Left ventricle myocardium inferior (tissue), 1 donor: ENCODE measurements around the gene F2RL3. TPM values are rescaled to one million over a fixed set of nuclear protein-coding genes. Genes with fewer than 3 reads are reported as not detected.

ENCODE experiments used
- DNase-seq: peaks from one replicate; pipeline ENCODE4 v3.0.0-alpha.2; 2020
- H3K27ac ChIP-seq: fragments of 200-600 bp; replicated peaks from 2 replicates; pipeline ENCODE4 v1.8.0; 2021
- H3K27me3 ChIP-seq: fragments of 200-600 bp; 2 replicates; pipeline ENCODE4 v1.8.0; 2021; ENCODE audit warnings: low read depth
- H3K36me3 ChIP-seq: fragments of 200-600 bp; 2 replicates; pipeline ENCODE4 v1.8.0; 2021
- H3K4me1 ChIP-seq: fragments of 200-600 bp; 2 replicates; pipeline ENCODE4 v1.8.0; 2021
- H3K4me3 ChIP-seq: fragments of 200-600 bp; 2 replicates; pipeline ENCODE4 v1.8.0; 2021; ENCODE audit warnings: mild to moderate bottlenecking, moderate library complexity
- H3K9me3 ChIP-seq: fragments of 200-600 bp; replicated peaks from 2 replicates; pipeline ENCODE4 v1.8.0; 2021
- CTCF ChIP-seq: fragments of 200-600 bp; IDR thresholded peaks from 2 replicates; pipeline ENCODE4 v1.8.0; 2021; ENCODE audit warnings: antibody characterized with exemption, mild to moderate bottlenecking, borderline replicate concordance
- intact Hi-C: fragments of 100-400 bp; cut with micrococcal nuclease; formaldehyde crosslinking; loops from one replicate; pipeline ENCODE4 v1.11.0; 2022
- total RNA-seq: library from RNA; stranded (reverse); fragmentation: NEBNext Ultra II Directional; extraction: Animal tissue kit (Norgen Biotek cat#: 25700); gene quantifications from one replicate; pipeline ENCODE4 v1.2.1, GENCODE V29; 2021
- donor health status: DM: no; HTN: yes; CAD: no; lungs with severe emphysema.

The F2RL3 gene
- total RNA-seq, 1 donor from 2014 or later: 1.1 TPM

DNA sequence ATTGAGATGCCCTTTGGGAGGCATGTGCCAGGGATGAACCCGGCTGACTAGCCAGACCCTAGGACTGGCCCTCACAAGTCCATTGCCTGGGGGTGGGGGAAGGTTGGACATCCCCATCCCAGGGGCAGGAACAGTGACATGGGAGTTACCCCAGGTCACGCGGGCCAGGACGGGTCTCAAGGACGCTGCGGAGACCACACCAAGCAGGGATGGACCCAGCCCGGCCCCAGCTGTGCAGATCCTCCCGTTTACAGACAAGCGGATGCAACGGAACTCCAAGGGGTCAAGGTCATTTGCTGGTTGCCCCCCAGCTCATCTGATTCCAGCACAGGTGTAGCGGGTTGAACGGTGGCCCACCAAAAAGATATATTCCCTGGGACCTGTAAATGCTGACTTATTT lies 20.0 kb downstream of the F2RL3 start:
- Histone ChIP-seq H3K4me1 (no peaks in the 10 kb centered on the region), H3K36me3 (peaks cover 17% of the 10 kb centered on the region), H3K27ac (no peak overlapping the region), H3K4me3 (no peak overlapping the region), H3K27me3 (no peaks in the 10 kb centered on the region), H3K9me3 (peaks cover 28% of the 10 kb centered on the region)
- no peak for TF ChIP-seq CTCF
- intact Hi-C loops: no loop called here
- DNase-seq: no peak

- H3K27me3 ChIP-seq: no peaks in the 10 kb centered on the region
- peaks cover 17% of the 10 kb centered on the region for H3K36me3 ChIP-seq
- H3K27ac ChIP-seq: no peak overlapping the region
- TF ChIP-seq CTCF: no peak
- peaks cover 45% of the 10 kb centered on the region for H3K9me3 ChIP-seq
- H3K4me1 ChIP-seq: no peaks in the 10 kb centered on the region
- DNase-seq: no peak
- H3K4me3 ChIP-seq: no peak overlapping the region
- intact Hi-C loops: no loop called here
Measured at GRCh38 chr19:16911046-16911445, 22.2 kb downstream of the F2RL3 start.

GRCh38 chr19:16912780-16913179 lies 24.0 kb downstream of the F2RL3 start:
- H3K9me3 ChIP-seq: peaks cover 45% of the 10 kb centered on the region
- no peak for TF ChIP-seq CTCF
- H3K27ac ChIP-seq: no peak overlapping the region
- DNase-seq: no peak
- H3K4me1 ChIP-seq: no peaks in the 10 kb centered on the region
- peaks cover 17% of the 10 kb centered on the region for H3K36me3 ChIP-seq
- H3K27me3 ChIP-seq: no peaks in the 10 kb centered on the region
- H3K4me3 ChIP-seq: no peak overlapping the region
- intact Hi-C loops: no loop called here

GRCh38 chr19:16914421-16914820 lies 25.6 kb downstream of the F2RL3 start:
- no peak overlapping the region for H3K4me3 ChIP-seq
- H3K36me3 ChIP-seq: peaks cover 19% of the 10 kb centered on the region
- no peak overlapping the region for H3K27ac ChIP-seq
- peaks cover 53% of the 10 kb centered on the region for H3K9me3 ChIP-seq
- no peaks in the 10 kb centered on the region for H3K27me3 ChIP-seq
- no peak for DNase-seq
- H3K4me1 ChIP-seq: no peaks in the 10 kb centered on the region
- no peak for TF ChIP-seq CTCF
- intact Hi-C loops: no loop called here

DNA sequence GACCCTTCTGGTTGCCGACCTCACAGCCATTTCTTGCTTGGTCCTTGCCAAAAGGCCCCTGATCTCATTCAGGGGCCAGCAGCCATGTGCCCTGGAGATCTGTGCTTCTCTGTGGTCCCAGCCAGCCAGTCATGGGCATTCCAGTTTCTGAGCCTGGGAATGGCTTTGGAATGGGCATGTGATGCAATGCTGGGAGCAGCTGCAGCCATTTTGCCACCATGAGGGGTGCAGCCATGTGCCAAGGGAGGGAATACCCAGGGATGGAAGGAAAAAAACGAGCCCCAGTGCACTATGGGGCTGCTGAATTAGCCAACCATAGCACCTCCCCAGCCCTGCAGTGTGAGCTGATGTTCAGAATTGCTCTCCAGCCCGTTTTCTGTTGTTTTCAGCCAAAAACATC lies 26.3 kb downstream of the F2RL3 start:
- H3K9me3 ChIP-seq: peaks cover 58% of the 10 kb centered on the region

More for the DNA sequence above, 26.3 kb downstream of the F2RL3 start:
- Histone ChIP-seq H3K36me3 (peaks cover 26% of the 10 kb centered on the region), H3K27me3 (no peaks in the 10 kb centered on the region), H3K4me3 (no peak overlapping the region), H3K27ac (no peak overlapping the region), H3K4me1 (no peaks in the 10 kb centered on the region)
- TF ChIP-seq CTCF: no peak
- intact Hi-C loops: no loop called here
- DNase-seq: no peak
